ENCODE data around the gene SETDB2.
"Not testable (repeated sequence)": the region's sequence is repeated elsewhere in the genome, so short reads cannot be mapped to it uniquely, and the experiment has no call there.

The SETDB2 gene

GRCh38 chr13:49496837-49497236 is 52.8 kb downstream of the SETDB2 start:
- H3K4me1 ChIP-seq (ENCODE audit: control insufficient read depth, insufficient read depth, low read length); H3K9me3 ChIP-seq (ENCODE audit: control insufficient read depth, low read length); H3K27me3 ChIP-seq (ENCODE audit: control insufficient read depth, insufficient read depth, low read length); H3K36me3 ChIP-seq (ENCODE audit: control insufficient read depth, insufficient read depth, low read length); H3K4me3 ChIP-seq (ENCODE audit: low read length); H3K9ac ChIP-seq (ENCODE audit: low read length): not testable (repeated sequence)

- Histone ChIP-seq H3K4me1 (ENCODE audit: control insufficient read depth, insufficient read depth, low read length) (peaks cover 5% of the 10 kb centered on the region), H3K27me3 (ENCODE audit: control insufficient read depth, insufficient read depth, low read length) (no peaks in the 10 kb centered on the region), H3K4me3 (ENCODE audit: low read length) (no peak overlapping the region), H3K9ac (ENCODE audit: low read length) (no peak overlapping the region), H3K36me3 (ENCODE audit: control insufficient read depth, insufficient read depth, low read length) (no peaks in the 10 kb centered on the region), H3K9me3 (ENCODE audit: control insufficient read depth, low read length) (no peaks in the 10 kb centered on the region)
Measured at GRCh38 chr13:49497272-49497671, 53.2 kb downstream of the SETDB2 start.

GRCh38 chr13:49498206-49498605 is 54.1 kb downstream of the SETDB2 start:
- peaks cover 5% of the 10 kb centered on the region for H3K4me1 ChIP-seq (ENCODE audit: control insufficient read depth, insufficient read depth, low read length)
- no peak overlapping the region for H3K9ac ChIP-seq (ENCODE audit: low read length)
- no peak overlapping the region for H3K4me3 ChIP-seq (ENCODE audit: low read length)
- H3K36me3 ChIP-seq (ENCODE audit: control insufficient read depth, insufficient read depth, low read length): no peaks in the 10 kb centered on the region
- H3K9me3 ChIP-seq (ENCODE audit: control insufficient read depth, low read length): no peaks in the 10 kb centered on the region
- H3K27me3 ChIP-seq (ENCODE audit: control insufficient read depth, insufficient read depth, low read length): no peaks in the 10 kb centered on the region

DNA sequence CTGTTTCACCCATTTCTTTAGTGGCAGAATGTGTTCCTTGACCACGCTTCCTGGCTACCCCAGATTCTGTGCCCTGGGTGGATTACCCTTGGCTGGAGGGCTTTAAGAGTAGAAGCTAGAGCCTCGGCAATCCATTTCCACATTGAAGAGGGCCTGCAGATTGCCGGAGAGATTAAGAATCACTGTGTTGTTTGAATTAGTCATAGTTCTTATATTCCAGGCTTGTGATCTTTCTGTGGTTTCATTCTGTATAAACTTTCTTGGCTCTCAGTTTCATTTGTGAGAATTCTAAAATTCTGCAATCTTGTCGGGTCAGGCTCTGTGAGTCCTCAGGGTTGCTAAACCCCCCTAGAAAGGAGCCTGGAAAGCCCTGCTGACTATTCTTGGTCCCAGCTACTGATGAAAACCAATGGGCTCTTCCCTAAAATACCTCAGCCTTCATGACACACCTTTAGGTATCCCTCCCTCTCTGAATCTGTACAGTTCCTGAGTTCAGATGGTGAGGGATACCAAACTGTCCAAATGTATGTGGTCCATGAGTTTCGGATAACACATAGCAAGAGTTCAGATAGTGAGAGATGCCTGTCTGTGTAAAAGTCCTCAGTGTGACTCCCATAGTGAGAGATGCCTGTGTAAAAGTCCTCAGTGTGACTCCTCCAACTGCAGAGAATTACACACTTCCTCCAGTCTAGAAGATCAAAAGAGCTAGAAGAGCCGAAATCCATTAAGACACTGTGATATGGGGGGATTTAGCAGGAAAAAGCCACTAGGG is 56.0 kb downstream of the SETDB2 start:
- Histone ChIP-seq H3K9ac (ENCODE audit: low read length) (no peak overlapping the region), H3K9me3 (ENCODE audit: control insufficient read depth, low read length) (no peaks in the 10 kb centered on the region), H3K27me3 (ENCODE audit: control insufficient read depth, insufficient read depth, low read length) (no peaks in the 10 kb centered on the region), H3K36me3 (ENCODE audit: control insufficient read depth, insufficient read depth, low read length) (no peaks in the 10 kb centered on the region), H3K4me1 (ENCODE audit: control insufficient read depth, insufficient read depth, low read length) (no peaks in the 10 kb centered on the region), H3K4me3 (ENCODE audit: low read length) (no peak overlapping the region)

DNA sequence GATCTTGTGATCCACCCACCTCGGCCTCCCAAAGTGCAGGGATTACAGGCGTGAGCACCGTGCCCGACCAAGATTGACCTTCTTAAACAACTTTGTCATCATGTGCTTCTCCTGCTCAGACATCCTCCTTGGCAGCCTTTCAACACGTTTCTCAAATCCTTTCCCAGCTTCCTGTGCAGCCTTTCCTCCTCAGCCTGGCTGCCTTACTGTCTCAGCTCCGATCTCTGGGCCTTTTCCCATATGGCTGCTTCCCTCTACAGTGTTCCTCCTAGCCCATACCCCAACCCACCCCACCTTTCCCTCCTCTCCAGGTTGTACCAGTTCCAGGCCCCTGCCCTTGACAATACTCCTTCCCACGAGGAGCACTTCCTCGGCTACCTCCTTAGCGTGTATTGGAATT is 58.9 kb downstream of the SETDB2 start:
- Histone ChIP-seq H3K4me3 (ENCODE audit: low read length) (no peak overlapping the region), H3K9me3 (ENCODE audit: control insufficient read depth, low read length) (no peaks in the 10 kb centered on the region), H3K27me3 (ENCODE audit: control insufficient read depth, insufficient read depth, low read length) (no peaks in the 10 kb centered on the region), H3K9ac (ENCODE audit: low read length) (no peak overlapping the region), H3K4me1 (ENCODE audit: control insufficient read depth, insufficient read depth, low read length) (no peaks in the 10 kb centered on the region), H3K36me3 (ENCODE audit: control insufficient read depth, insufficient read depth, low read length) (no peaks in the 10 kb centered on the region)

- H3K9me3 ChIP-seq (ENCODE audit: control insufficient read depth, low read length): no peaks in the 10 kb centered on the region
- H3K27me3 ChIP-seq (ENCODE audit: control insufficient read depth, insufficient read depth, low read length): no peaks in the 10 kb centered on the region
- H3K36me3 ChIP-seq (ENCODE audit: control insufficient read depth, insufficient read depth, low read length): no peaks in the 10 kb centered on the region
- no peaks in the 10 kb centered on the region for H3K4me1 ChIP-seq (ENCODE audit: control insufficient read depth, insufficient read depth, low read length)
- no peak overlapping the region for H3K4me3 ChIP-seq (ENCODE audit: low read length)
- H3K9ac ChIP-seq (ENCODE audit: low read length): no peak overlapping the region
Measured at GRCh38 chr13:49503951-49504350, 59.9 kb downstream of the SETDB2 start.

GRCh38 chr13:49512578-49512977 is 68.5 kb downstream of the SETDB2 start:
- Histone ChIP-seq H3K9ac (ENCODE audit: low read length) (no peak overlapping the region), H3K36me3 (ENCODE audit: control insufficient read depth, insufficient read depth, low read length) (peaks cover 8% of the 10 kb centered on the region), H3K27me3 (ENCODE audit: control insufficient read depth, insufficient read depth, low read length) (no peaks in the 10 kb centered on the region), H3K4me3 (ENCODE audit: low read length) (no peak overlapping the region), H3K9me3 (ENCODE audit: control insufficient read depth, low read length) (no peaks in the 10 kb centered on the region), H3K4me1 (ENCODE audit: control insufficient read depth, insufficient read depth, low read length) (no peaks in the 10 kb centered on the region)

DNA sequence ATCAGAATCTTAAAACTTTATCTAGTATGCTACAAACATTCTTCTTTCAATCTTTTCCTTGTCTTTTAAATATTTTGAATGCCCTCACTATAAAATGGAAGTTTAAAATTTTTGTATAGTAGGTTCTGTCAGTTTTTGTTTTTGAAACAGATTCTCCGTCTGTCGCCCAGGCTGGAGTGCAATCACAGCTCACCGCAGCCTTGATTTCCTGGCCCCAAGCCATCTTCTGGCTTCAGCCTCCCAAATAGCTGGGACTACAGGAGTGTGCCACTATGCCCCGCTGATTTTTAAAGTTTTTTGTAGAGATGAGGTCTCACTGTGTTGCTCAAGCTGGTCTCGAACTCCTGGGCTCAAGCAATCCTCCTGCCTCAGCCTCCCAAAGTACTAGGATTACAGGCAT is 72.4 kb downstream of the SETDB2 start:
- Histone ChIP-seq H3K9ac (ENCODE audit: low read length) (no peak overlapping the region), H3K9me3 (ENCODE audit: control insufficient read depth, low read length) (no peaks in the 10 kb centered on the region), H3K4me1 (ENCODE audit: control insufficient read depth, insufficient read depth, low read length) (no peaks in the 10 kb centered on the region), H3K36me3 (ENCODE audit: control insufficient read depth, insufficient read depth, low read length) (peaks cover 8% of the 10 kb centered on the region), H3K27me3 (ENCODE audit: control insufficient read depth, insufficient read depth, low read length) (no peaks in the 10 kb centered on the region), H3K4me3 (ENCODE audit: low read length) (no peak overlapping the region)

DNA sequence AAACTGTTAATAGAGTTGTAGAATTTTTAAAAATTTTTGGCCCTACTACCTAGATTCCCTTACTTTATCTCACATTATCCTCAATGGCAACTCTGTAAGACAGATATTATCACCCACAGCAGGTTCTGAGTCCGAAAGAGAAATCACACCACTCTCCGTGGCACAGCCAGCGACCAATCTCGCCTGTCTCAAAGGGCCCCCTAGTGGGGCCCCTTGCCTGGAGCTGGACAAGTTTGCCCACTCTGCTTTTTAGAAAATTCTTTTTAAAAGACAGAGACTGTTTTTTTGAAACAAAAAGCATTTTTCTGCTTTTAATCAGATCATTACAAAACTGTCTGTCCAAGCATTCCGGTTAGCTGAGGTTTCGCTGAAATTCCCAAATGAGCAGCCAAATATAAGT is 73.4 kb downstream of the SETDB2 start:
- Histone ChIP-seq H3K4me3 (ENCODE audit: low read length) (no peak overlapping the region), H3K9ac (ENCODE audit: low read length) (no peak overlapping the region), H3K36me3 (ENCODE audit: control insufficient read depth, insufficient read depth, low read length) (peaks cover 8% of the 10 kb centered on the region)

GRCh38 chr13:49521224-49521623 is 77.2 kb downstream of the SETDB2 start:
- H3K4me1 ChIP-seq (ENCODE audit: control insufficient read depth, insufficient read depth, low read length): no peaks in the 10 kb centered on the region
- H3K9ac ChIP-seq (ENCODE audit: low read length): no peak overlapping the region
- no peaks in the 10 kb centered on the region for H3K36me3 ChIP-seq (ENCODE audit: control insufficient read depth, insufficient read depth, low read length)

More for the DNA sequence above, 73.4 kb downstream of the SETDB2 start:
- Histone ChIP-seq H3K9me3 (ENCODE audit: control insufficient read depth, low read length) (no peaks in the 10 kb centered on the region), H3K4me1 (ENCODE audit: control insufficient read depth, insufficient read depth, low read length) (no peaks in the 10 kb centered on the region), H3K27me3 (ENCODE audit: control insufficient read depth, insufficient read depth, low read length) (no peaks in the 10 kb centered on the region)

GRCh38 chr13:49524740-49525501 is 80.8 kb downstream of the SETDB2 start:
- no peak overlapping the region for H3K4me3 ChIP-seq (ENCODE audit: low read length)
- H3K9ac ChIP-seq (ENCODE audit: low read length): no peak overlapping the region
- H3K36me3 ChIP-seq (ENCODE audit: control insufficient read depth, insufficient read depth, low read length): no peaks in the 10 kb centered on the region
- no peaks in the 10 kb centered on the region for H3K4me1 ChIP-seq (ENCODE audit: control insufficient read depth, insufficient read depth, low read length)
- no peaks in the 10 kb centered on the region for H3K27me3 ChIP-seq (ENCODE audit: control insufficient read depth, insufficient read depth, low read length)
- H3K9me3 ChIP-seq (ENCODE audit: control insufficient read depth, low read length): no peaks in the 10 kb centered on the region

More at GRCh38 chr13:49521224-49521623, 77.2 kb downstream of the SETDB2 start:
- Histone ChIP-seq H3K9me3 (ENCODE audit: control insufficient read depth, low read length) (no peaks in the 10 kb centered on the region), H3K4me3 (ENCODE audit: low read length) (no peak overlapping the region), H3K27me3 (ENCODE audit: control insufficient read depth, insufficient read depth, low read length) (no peaks in the 10 kb centered on the region)

DNA sequence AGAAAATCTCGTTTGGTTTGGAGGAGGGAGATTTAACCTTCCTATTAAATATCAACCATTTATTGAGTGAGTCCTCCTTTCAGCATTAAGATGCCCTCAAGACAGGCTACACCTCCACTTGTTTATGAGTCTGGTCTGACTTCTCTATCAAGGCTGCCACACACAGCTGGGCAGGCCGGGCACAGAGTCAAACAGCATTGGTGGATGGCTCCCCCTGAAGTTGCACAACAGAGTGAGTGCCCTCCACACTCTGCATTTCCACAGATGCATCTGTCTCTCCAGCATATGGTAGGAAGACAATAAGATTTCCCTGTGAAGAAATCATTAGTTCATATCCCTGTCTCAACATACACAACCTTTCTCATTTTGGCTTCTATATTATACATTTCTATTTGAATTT is 83.0 kb downstream of the SETDB2 start:
- H3K9ac ChIP-seq (ENCODE audit: low read length): no peak overlapping the region
- H3K9me3 ChIP-seq (ENCODE audit: control insufficient read depth, low read length): no peaks in the 10 kb centered on the region
- H3K27me3 ChIP-seq (ENCODE audit: control insufficient read depth, insufficient read depth, low read length): no peaks in the 10 kb centered on the region
- no peak overlapping the region for H3K4me3 ChIP-seq (ENCODE audit: low read length)
- no peaks in the 10 kb centered on the region for H3K36me3 ChIP-seq (ENCODE audit: control insufficient read depth, insufficient read depth, low read length)
- H3K4me1 ChIP-seq (ENCODE audit: control insufficient read depth, insufficient read depth, low read length): no peaks in the 10 kb centered on the region
